ENCODE measurements around the gene DPF3. TPM values are rescaled to one million over a fixed set of nuclear protein-coding genes. Genes with fewer than 3 reads are reported as not detected.

The DPF3 gene
- total RNA-seq, 1 experiment from 2014 or later, result not detected

- Histone ChIP-seq H3K27ac (ENCODE audit: low read length) (no peak overlapping the region), H3K36me3 (ENCODE audit: control insufficient read depth, insufficient read depth, low read length) (no peaks in the 10 kb centered on the region), H3K27me3 (ENCODE audit: control insufficient read depth, insufficient read depth, low read length) (no peaks in the 10 kb centered on the region), H3K9me3 (ENCODE audit: control insufficient read depth, insufficient read depth, low read depth, low read length) (no peaks in the 10 kb centered on the region), H3K4me1 (ENCODE audit: control insufficient read depth, insufficient read depth, low read length) (no peaks in the 10 kb centered on the region), H3K4me3 (ENCODE audit: low read depth in 2 of 2, low read length in 2 of 2) (no peak overlapping the region)
- no peak for ATAC-seq
- intact Hi-C loops (cut with micrococcal nuclease; ENCODE audit: unreplicated experiment) (no loop called here), in situ Hi-C loops (cut with HindIII; ENCODE audit: low pct_unique_long_range_greater_than_20kb, low sequenced_read_pairs) (no loop called here)
- ChIA-PET CTCF (no interaction called here), POLR2A (no interaction called here)
- TF ChIP-seq SIN3A (IDR thresholded peaks at IDR 0.05; ENCODE audit: borderline replicate concordance, insufficient read depth, low read depth, low read length) (no peak), POLR2AphosphoS5 (IDR thresholded peaks at IDR 0.05; ENCODE audit: low read depth, low read length) (no peak), TCF7L2 (IDR thresholded peaks at IDR 0.05; ENCODE audit: low read depth, low read length) (no peak), CTCF (IDR thresholded peaks at IDR 0.05) (no peak)
- TF ChIP-seq, protein P1, sequence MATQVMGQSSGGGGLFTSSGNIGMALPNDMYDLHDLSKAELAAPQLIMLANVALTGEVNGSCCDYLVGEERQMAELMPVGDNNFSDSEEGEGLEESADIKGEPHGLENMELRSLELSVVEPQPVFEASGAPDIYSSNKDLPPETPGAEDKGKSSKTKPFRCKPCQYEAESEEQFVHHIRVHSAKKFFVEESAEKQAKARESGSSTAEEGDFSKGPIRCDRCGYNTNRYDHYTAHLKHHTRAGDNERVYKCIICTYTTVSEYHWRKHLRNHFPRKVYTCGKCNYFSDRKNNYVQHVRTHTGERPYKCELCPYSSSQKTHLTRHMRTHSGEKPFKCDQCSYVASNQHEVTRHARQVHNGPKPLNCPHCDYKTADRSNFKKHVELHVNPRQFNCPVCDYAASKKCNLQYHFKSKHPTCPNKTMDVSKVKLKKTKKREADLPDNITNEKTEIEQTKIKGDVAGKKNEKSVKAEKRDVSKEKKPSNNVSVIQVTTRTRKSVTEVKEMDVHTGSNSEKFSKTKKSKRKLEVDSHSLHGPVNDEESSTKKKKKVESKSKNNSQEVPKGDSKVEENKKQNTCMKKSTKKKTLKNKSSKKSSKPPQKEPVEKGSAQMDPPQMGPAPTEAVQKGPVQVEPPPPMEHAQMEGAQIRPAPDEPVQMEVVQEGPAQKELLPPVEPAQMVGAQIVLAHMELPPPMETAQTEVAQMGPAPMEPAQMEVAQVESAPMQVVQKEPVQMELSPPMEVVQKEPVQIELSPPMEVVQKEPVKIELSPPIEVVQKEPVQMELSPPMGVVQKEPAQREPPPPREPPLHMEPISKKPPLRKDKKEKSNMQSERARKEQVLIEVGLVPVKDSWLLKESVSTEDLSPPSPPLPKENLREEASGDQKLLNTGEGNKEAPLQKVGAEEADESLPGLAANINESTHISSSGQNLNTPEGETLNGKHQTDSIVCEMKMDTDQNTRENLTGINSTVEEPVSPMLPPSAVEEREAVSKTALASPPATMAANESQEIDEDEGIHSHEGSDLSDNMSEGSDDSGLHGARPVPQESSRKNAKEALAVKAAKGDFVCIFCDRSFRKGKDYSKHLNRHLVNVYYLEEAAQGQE (IDR thresholded peaks at IDR 0.05; ENCODE audit: insufficient read depth in 1 of 2, low read depth in 2 of 2, low read length in 1 of 2), result no peak
- DNase-seq (ENCODE audit: low read depth, low spot score), result no peak
- BruUV-seq (replicated peaks), result no TSS peak
These were observed 280.5 kb downstream of the DPF3 start for GRCh38 chr14:72613231-72613974.

GRCh38 chr14:72612041-72612440 is 281.9 kb downstream of the DPF3 start:
- Histone ChIP-seq H3K4me3 (ENCODE audit: low read depth in 2 of 2, low read length in 2 of 2) (no peak overlapping the region), H3K4me1 (ENCODE audit: control insufficient read depth, insufficient read depth, low read length) (no peaks in the 10 kb centered on the region), H3K27me3 (ENCODE audit: control insufficient read depth, insufficient read depth, low read length) (no peaks in the 10 kb centered on the region), H3K9me3 (ENCODE audit: control insufficient read depth, insufficient read depth, low read depth, low read length) (no peaks in the 10 kb centered on the region), H3K36me3 (ENCODE audit: control insufficient read depth, insufficient read depth, low read length) (no peaks in the 10 kb centered on the region), H3K27ac (ENCODE audit: low read length) (no peak overlapping the region)
- in situ Hi-C loops (cut with HindIII; ENCODE audit: low pct_unique_long_range_greater_than_20kb, low sequenced_read_pairs), result no loop called here
- no peak for DNase-seq (ENCODE audit: low read depth, low spot score)
- intact Hi-C loops (cut with micrococcal nuclease; ENCODE audit: unreplicated experiment), result no loop called here
- POLR2A ChIA-PET, result no interaction called here
- CTCF ChIA-PET, result no interaction called here
- TF ChIP-seq SIN3A (IDR thresholded peaks at IDR 0.05; ENCODE audit: borderline replicate concordance, insufficient read depth, low read depth, low read length), result no peak
- TF ChIP-seq, protein P1 (IDR thresholded peaks at IDR 0.05; ENCODE audit: insufficient read depth in 1 of 2, low read depth in 2 of 2, low read length in 1 of 2), result no peak
- no peak for TF ChIP-seq TCF7L2 (IDR thresholded peaks at IDR 0.05; ENCODE audit: low read depth, low read length)
- no peak for TF ChIP-seq CTCF (IDR thresholded peaks at IDR 0.05)
- TF ChIP-seq POLR2AphosphoS5 (IDR thresholded peaks at IDR 0.05; ENCODE audit: low read depth, low read length), result no peak
- ATAC-seq, result no peak
- no TSS peak for BruUV-seq (replicated peaks)
